Activated CD8-positive, alpha-beta memory T cell treated with anti-CD3 and anti-CD28 coated beads for 1 hour (primary cell): ENCODE measurements around the gene BABAM1.

Experiments used
- DNase-seq, 2 donors: peaks; one replicate each; pipeline ENCODE4 v3.0.0-alpha.2; 2020; ENCODE audit warnings: low read depth in 1 of 2; ENCODE audit errors: extremely low read depth in 1 of 2

Gene BABAM1

DNA sequence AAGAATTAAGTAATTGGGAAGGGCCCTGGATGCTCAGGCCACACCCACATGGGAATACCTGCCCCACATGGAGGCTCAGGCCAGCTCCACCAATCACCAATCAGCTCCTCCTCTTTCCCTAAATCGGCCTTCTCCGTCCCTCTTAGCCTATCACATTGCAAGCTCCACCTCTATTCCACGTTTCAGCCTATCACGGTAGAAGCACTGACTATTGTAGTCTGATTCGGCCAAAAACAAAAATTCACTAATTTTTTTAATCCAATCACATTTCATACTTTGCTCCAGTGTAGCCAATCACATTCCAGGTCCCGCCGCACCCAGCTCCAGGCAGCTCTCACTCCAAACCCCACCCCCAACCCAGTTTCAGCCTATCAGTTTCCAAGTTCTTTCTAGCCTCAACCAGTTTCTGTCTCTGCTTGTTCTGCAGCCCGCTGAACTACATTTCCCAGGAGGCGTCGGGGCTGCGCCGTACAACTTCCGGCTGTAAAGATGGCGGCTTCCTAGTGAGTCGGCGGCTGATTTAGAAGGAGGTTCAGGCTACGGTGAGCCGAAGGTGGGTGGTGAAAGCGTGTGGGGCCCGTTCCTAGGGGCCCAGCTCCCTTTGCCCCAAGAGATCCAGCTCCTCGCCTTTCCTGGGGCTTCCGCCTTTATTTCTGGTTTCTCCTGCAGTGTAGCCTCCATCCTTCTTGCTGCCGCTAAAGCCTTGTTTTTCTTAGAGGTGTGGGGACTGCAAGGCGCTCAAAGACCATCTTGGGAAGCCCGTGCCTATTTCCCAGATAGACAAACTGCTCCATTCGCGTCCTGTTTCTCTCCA is at the start of gene BABAM1:
BABAM1 (plus strand) TSS at position 469 of the 814 bp plus-strand sequence. CDS start 1,364 bp downstream, outside the sequence.
- DNase-seq: peak; percentile 78 to 87

GRCh38 chr19:17219286-17219685 is 48.0 kb upstream of the BABAM1 start:
- DNase-seq: no peak

- DNase-seq: no peak
Measured at GRCh38 chr19:17220207-17220758, 47.0 kb upstream of the BABAM1 start.

DNA sequence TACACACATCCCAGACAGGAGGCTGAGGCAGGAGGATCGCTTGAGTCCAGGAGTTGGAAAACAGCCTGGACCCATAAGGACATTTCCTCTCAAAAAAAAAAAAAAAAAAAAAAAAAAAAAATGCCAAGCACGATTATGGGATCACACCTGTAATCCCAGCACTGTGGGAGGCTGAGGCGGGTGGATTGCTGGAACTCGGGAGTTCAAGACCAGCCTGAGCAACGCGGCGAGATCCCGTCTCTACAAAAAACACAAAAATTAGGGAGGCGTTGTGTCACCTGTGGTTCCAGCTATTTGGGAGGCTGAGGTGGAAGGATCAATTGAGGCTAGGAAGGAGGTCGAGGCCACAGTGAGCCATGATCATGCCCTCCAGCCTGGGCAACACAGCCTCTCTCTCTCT is 42.2 kb upstream of the BABAM1 start:
- no peak for DNase-seq

GRCh38 chr19:17226002-17226933 is 41.0 kb upstream of the BABAM1 start, which contains the start of gene OCEL1:
OCEL1 (plus strand) TSS chr19:17226226; CDS start chr19:17226248, 22 bp downstream.
- DNase-seq: peak; percentile 94

DNA sequence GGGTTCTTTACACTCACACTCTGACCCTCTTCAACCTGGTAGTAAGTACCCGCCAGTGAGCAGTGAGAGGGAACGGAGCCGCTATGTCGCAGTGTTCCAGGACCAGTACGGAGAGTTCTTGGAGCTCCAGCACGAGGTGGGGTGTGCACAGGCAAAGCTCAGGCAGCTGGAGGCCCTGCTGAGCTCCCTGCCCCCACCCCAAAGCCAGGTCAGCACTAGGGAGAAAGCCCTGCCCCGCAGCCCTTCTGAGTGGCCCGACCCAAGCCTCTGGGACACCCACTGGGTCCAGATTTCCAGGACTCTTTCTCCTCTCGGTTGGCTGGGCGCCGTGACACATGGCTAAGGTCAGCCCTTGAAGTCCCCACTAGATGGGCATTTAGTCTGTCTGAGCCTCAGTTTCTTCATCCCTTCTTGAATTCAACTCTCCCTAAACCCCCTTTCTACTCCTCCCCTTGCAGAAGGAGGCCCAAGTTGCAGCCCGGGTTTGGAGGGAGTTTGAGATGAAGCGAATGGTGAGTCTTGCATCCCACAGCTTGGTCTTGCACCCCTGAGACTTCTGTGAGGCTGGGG is 39.4 kb upstream of the BABAM1 start:
- DNase-seq: no peak

DNA sequence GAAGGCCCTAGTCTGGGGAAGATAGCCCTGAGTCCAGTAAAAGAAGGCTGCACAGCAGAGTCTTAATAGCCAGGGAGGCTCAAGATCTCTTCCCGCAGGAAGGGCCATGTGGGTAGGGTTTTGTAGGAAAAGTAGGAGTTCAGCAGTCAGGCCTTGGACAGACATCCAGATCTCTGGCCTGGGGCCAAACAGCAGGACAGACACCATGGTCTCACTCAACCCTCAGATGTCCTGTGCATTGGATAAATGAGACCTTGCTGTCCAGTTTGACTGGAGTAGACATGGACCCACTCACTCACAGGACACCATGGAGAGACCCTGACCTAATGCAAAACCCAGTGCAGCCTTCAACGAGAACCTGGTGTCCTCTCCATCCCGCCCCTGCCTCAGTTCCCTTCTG is 37.4 kb upstream of the BABAM1 start:
- DNase-seq: no peak

DNA sequence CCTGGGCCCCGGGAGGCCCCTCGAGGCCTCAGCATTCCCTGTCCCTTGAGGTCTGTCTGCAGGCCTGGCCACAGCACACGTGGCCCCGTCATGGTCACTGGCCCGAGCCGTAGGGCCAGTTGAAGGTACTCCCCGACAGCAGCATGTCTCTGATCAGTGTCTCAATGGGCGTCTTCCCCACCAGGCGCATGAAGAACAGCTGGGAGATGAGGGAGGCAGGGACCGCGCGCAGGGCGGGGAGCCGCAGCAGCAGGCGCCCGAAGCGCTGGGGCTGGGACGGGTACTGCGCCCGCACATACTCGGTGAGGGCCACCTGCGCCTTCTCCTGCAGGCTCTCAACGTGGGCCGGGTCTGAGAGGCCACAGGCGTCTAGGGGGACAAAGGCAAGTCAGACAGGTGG is 35.0 kb upstream of the BABAM1 start:
- DNase-seq: no peak

DNA sequence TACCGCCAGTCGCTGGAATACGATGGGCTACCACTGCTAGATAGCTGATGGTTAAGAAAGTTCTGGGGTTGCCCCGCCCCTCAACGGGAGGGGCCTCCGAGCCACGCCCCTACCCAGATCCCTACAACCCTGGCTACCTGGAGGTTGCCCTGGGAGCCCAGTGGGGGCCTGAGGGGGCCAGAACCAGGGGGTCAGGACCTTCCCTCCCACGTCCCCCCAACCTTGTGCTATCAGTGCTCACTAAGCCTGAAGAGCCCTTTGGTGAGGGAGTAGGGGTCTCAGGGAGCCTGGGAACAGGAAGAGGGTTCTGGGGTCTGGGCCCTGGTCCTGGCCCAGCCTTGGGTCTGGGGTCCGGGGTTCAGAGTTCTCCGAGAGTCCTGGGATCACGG is 32.3 kb upstream of the BABAM1 start:
- DNase-seq: no peak

DNA sequence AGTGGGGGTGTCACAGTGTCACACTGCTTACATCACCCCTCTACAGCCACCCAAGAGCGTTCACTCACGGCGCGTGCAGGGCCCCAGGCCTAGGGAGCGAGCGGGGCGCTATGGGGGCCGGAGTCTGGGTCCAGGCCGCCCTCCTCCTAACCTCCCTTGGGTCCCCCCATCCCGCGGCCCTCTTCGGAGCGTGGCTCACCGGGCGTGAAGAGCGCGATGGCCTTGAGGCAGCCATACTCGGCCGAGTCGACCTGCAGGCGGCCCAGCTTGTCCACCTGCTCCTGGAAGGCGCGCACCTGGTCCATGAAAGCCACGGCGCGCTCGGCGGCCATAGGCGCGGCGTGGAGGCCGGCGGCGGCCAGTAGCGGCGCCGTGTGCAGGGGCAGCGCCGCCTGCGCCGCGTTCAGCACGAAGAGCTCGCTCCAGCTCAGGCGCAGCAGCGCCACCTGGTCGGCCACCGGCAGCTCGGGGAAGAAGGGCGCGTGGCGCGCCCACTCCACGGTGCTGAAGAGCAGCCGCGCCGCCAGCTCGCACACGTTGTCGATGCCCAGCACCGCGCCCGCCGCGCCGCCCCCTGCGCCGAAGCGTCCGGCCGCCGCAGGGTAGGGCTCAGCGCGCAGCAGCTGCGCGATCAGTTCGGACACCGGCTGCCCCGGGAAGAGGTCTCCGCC is 31.8 kb upstream of the BABAM1 start:
- DNase-seq: peak; percentile 59 to 62

DNA sequence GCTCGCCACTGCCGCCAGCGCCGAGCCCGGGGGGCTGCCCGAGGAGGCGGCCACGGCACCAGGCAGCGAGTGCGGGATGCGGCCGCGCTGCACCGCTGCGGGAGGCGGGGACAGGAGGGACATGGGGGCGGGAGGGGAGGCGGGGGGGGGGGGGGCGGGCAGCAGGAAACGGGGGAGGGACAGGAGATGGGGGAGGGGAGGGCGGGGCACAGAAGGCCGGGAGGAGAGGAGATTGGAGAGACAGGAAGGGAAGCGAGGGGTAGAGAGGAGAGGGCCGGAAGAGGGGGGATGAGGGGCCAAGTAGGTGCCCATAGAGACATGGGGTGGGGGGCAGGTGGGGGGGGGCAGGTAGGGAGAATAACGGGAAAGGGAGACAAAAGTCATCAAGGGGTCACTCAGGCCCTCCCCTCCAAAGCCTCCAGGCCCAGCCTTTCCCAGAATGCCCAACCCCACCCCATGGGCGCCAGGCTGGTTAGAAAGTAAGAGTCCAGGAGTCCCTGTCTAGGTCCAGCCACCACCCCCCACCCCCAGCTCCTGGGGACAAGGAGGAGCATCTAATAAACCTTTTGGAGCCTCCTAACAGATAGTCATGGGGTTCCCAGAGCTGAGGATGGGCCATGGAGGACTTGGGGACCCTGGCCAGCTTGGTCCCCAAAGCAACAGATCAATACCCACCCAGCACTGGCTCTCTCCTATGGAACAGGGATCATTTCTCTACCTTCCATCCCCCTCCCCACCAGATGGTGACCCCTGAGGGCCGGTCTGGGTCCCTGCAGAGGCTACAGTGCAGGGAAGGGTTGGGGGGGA is 31.1 kb upstream of the BABAM1 start:
- no peak for DNase-seq

DNA sequence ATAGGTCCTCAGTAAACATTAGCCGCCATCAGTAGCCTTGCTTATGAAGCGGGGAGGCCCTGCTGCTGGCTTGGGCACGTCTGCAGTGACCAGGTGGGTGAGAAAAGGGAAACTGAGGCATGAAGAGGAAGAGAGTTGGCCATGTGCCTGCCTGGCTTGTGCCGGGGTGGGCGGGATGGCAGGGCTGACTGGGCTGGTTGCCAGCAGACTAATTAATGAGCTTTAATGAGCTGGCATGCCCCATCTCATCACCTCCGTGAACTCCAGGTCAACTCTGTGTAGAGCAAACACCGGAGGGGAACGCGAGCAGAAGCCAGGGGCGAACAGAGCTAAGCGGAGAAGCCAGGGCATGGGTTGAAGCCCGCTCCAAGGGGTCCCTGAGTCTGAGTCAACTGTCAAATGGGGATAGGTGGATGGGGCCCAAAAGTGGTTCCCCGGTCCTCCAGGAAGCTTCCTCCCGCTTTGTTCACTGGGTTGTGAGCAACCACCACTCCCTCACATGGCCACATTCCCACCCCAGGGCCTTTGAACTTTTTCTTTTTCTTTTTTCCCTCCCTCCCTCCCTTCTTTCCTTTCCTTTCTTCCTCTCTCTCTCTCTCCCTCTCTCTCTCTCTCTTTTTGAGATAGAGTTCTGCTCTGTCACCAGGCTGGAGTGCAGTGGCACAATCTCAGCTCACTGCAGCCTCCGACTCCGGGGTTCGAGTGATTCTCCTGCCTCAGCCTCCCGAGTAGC is 30.3 kb upstream of the BABAM1 start:
- no peak for DNase-seq

DNA sequence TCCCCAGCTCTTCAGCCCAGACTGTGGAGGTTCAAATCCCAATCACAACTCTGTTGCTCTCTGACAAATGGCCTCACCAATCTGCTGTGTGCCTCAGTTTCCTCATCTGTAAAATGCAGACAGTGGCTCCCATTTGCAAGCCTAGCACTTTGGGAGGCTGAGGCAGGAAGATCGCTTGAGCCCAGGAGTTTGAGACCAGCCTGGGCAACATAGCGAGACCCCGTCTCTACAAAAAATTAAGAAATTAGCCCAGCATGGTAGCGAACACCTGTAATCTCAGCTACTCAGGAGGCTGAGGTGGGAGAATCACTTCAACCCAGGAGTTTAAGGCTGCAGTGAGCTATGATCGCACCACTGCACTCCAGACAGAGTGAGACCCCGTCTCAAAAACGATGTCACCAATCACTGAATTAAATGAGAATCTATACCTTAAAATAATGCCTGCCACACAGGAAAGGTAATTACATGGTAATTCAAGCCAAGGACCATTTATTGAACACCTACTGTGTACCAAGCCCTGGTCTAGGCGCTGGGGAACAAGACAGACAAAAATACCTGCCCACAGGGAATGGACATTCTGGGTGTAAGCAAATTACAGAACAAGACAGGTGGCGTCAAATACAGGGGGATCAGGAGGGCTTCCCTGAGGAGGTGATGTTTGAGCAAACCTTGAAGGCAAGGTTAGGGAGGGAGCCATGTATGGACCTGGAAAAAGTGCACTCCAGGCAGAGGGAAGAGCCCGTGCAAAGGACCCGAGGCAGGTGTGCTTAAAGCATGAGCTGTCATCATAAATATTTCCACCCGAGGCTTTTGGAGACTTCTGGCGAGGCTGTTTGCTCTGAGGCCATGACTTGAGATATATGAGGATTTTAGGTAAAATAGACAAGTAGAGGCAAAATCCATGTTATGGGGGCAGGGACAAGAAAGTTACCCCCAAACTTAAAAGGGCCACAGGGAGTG is 29.2 kb upstream of the BABAM1 start:
- no peak for DNase-seq

DNA sequence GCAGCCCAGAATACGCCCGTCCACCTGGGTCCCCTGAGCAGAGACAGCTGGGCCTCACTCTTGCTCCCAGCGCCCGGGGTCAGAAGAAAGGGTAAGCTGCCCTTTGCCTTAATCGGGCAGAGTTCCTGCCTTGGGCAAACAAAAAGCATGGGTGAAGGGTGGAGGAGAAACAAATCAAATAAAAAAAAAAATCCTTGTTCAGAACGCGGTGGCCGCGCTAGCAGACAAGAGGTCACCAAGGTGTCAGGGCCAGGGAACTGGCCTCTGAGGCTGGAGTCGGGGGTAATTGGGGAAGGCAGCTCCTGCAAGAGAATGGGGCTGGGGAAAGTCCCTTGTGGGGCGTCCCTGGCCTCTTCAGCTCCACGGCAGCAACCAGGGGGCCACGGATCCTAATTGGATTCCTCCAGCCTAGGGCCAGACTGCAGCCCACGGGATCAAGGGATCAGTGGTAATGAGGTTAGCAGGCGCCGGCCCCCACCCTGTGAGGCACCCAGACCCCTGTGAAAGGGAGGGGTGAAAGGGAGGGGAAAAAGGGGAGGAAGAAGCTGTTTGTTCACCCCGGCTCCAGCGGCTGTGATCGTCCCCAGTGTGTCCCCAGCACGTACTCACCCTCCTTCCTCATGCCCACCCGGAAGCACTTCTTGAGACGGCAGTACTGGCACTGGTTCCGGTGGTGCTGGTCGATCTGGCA is 27.0 kb upstream of the BABAM1 start:
- DNase-seq: no peak

DNA sequence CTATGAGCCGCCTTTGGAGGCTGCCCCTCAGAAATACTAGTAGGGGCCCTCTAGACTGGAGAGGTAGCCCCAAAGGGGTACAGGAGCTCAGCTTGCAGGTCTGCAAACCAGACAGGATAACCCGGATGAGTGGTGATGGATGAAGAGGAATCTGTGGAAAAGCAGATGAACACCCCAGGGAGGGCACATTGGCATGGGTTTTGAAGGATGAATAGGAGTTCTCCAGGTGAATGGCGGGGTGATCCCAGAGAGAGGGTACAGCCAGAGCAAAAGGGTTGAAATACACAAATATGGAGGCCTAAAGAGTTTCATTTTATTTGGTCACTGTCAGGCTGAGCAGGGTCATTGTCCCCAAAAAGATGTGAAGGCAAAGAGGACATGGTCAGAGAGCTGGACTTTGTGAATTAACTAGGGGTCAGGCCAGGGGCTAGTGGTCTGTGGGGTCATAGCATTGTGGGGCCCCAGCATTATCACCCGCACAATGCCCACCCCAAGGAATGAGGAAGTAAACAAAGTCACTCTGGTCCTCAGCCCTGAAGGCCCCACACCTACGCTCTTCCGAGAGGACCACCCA is 26.3 kb upstream of the BABAM1 start:
- DNase-seq: no peak

DNA sequence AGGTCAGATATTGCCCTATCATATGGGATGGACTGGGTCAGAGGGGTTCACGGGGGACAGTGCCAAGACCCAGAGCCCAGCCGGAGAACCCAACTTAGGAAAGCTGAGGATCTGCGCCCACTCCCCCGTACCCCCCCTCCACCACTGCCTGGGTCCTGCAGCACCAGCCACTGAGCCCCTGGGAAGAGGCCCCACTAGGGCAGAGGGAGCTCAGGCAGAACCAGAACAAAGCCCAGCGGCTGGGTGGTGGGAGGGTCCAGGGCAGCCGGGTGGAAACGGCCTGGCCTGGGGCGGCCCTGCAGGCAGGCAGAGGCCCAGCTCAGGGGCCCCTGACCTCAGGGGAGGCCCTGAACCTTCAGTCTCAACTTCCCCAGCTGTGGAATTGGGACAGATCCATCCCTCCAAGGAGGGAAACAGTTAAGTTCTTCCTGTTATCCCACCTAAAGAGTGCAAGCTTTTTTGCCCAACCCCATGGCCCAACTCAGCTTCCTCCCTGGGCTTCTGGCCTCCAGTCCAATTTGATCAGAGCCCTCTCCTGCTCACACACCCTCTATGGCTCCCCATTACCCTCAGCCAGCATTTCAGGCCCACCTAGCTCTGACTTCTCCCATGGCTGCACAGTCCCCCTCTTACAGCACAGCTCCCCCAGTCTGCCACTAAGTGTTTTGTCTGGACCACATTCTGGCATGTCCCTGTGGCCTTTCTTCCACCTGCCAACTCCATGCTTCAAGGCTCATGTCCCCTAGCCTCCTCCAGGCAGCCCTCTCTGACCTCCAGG is 24.6 kb upstream of the BABAM1 start:
- no peak for DNase-seq
